Middle frontal gyrus (tissue), 1 donor: ENCODE data around the gene HSP90B1.

Experiments
- DNase-seq: peaks from one replicate; pipeline ENCODE4 v3.0.0-alpha.2; 2015; ENCODE audit warnings: low spot score; ENCODE audit errors: extremely low spot score

Gene HSP90B1

GRCh38 chr12:103969391-103969790 is 39.2 kb downstream of the HSP90B1 start:
- no peak for DNase-seq

- DNase-seq: no peak
Measured at GRCh38 chr12:103973909-103974308, 43.7 kb downstream of the HSP90B1 start.

- no peak for DNase-seq
Measured at GRCh38 chr12:103975368-103975767, 45.2 kb downstream of the HSP90B1 start.

- DNase-seq: no peak
Measured at GRCh38 chr12:103978384-103978982, 48.3 kb downstream of the HSP90B1 start.

GRCh38 chr12:103986829-103987228 is 56.6 kb downstream of the HSP90B1 start:
- DNase-seq: no peak

GRCh38 chr12:103994235-103994634 is 64.0 kb downstream of the HSP90B1 start:
- DNase-seq: no peak

- DNase-seq: no peak
Measured at GRCh38 chr12:103996595-103996994, 66.4 kb downstream of the HSP90B1 start.

GRCh38 chr12:103997286-103997900 is 67.2 kb downstream of the HSP90B1 start:
- no peak for DNase-seq
